Activated naive CD8-positive, alpha-beta T cell treated with anti-CD3 and anti-CD28 coated beads, Interleukin-2, amount 10 ng/mL, durations not matched to agents 7 days and 5 days (primary cell): ENCODE measurements around the gene SPINDOC. TPM values are rescaled to one million over a fixed set of nuclear protein-coding genes. Genes with fewer than 3 reads are reported as not detected.
"Not testable (repeated sequence)": the region's sequence is repeated elsewhere in the genome, so short reads cannot be mapped to it uniquely, and the experiment has no call there.

Source experiments
- ATAC-seq: fragments of 150-1000 bp; cut with Tn5 transposase; one replicate; pipeline ENCODE4 v1.10.0; 2021; ENCODE audit warnings: low read depth, moderate library complexity
- POLR2A ChIA-PET: fragments of 350-600 bp; sonication (Branson Sonifier 250); formaldehyde crosslinking; loops from one replicate; lab custom pipeline; 2021; ENCODE audit warnings: antibody characterized with exemption; lab: Charles Lee
- DNase-seq: peaks from one replicate; pipeline ENCODE4 v3.0.0; 2021
- H3K27ac Mint-ChIP-seq: one replicate; pipeline ENCODE4 v1.8.0; 2022; ENCODE audit warnings: mild to moderate bottlenecking, mixed read lengths
- H3K27me3 Mint-ChIP-seq: one replicate; pipeline ENCODE4 v1.8.0; 2022; ENCODE audit warnings: mild to moderate bottlenecking, moderate library complexity, mixed read lengths
- H3K36me3 Mint-ChIP-seq: one replicate; pipeline ENCODE4 v1.8.0; 2021; ENCODE audit warnings: mild to moderate bottlenecking, mixed read lengths
- H3K4me1 Mint-ChIP-seq: one replicate; pipeline ENCODE4 v1.8.0; 2021; ENCODE audit warnings: mixed read lengths
- H3K4me3 Mint-ChIP-seq: one replicate; pipeline ENCODE4 v1.8.0; 2022; ENCODE audit warnings: mild to moderate bottlenecking, moderate library complexity, mixed read lengths
- H3K9me3 Mint-ChIP-seq: one replicate; pipeline ENCODE4 v1.8.0; 2021; ENCODE audit warnings: mixed read lengths
- total RNA-seq, 2 experiments: library from RNA; stranded (reverse); gene quantifications; one replicate each; pipeline ENCODE4 v1.2.3, GENCODE V29; 2021

Gene SPINDOC
- total RNA-seq, 2 experiments from 2014 or later, result 35.1 to 35.2 TPM

DNA sequence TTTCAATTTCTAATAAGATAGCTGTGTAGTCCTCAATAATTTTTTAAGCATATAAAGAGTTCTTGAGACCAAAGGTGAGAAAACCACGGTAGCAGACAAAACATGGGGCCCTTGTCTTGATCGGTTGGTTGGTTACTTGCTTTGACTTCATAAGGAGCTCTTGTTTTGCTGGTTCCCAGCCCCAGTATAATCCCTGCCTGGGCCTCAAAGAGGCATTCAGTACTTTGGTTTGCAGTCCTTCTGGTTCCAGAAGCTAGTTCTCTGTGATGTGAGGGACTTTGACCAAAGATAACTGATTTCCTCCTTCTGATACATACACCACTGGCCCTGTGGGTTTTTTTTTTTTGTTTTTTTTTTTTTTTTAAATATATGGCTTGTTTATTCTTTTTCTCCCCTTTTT, 42.7 kb downstream of the SPINDOC start:
- Mint-ChIP-seq H3K9me3 (no peaks in the 10 kb centered on the region), H3K27ac (peak overlapping the region; percentile 72), H3K27me3 (no peaks in the 10 kb centered on the region), H3K36me3 (peaks cover 34% of the 10 kb centered on the region), H3K4me1 (peaks cover 41% of the 10 kb centered on the region), H3K4me3 (peak overlapping the region; percentile 49)
- ATAC-seq (peak; percentile 69), DNase-seq (no peak)
- POLR2A ChIA-PET, result interaction anchor here (0.7 to 1.8 kb wide), 5 partner anchors 10 to 293 kb away, joined by 3 to 6 read pairs (median 4); partner anchors contain the start of gene PLAAT2

GRCh38 chr11:63858628-63859550, 45.6 kb downstream of the SPINDOC start:
- H3K27me3 Mint-ChIP-seq, result no peaks in the 10 kb centered on the region
- DNase-seq, result no peak
- POLR2A ChIA-PET, result interaction anchor here (1.2 to 1.3 kb wide), 2 partner anchors 10 to 24 kb away, joined by 3 to 4 read pairs; no protein-coding TSS in a partner anchor
- peaks cover 34% of the 10 kb centered on the region for H3K4me1 Mint-ChIP-seq
- H3K27ac Mint-ChIP-seq, result no peak overlapping the region
- H3K4me3 Mint-ChIP-seq, result no peak overlapping the region
- peaks cover 25% of the 10 kb centered on the region for H3K36me3 Mint-ChIP-seq
- no peak for ATAC-seq
- no peaks in the 10 kb centered on the region for H3K9me3 Mint-ChIP-seq

- peak overlapping the region; percentile 84 for H3K27ac Mint-ChIP-seq
- H3K9me3 Mint-ChIP-seq, result no peaks in the 10 kb centered on the region
- DNase-seq, result no peak
- peaks cover 45% of the 10 kb centered on the region for H3K4me1 Mint-ChIP-seq
- no peaks in the 10 kb centered on the region for H3K27me3 Mint-ChIP-seq
- H3K4me3 Mint-ChIP-seq, result peak overlapping the region; percentile 2
- H3K36me3 Mint-ChIP-seq, result peaks cover 15% of the 10 kb centered on the region
- POLR2A ChIA-PET, result interaction anchor here (1.7 to 1.9 kb wide), 5 partner anchors 13 to 24 kb away, joined by 4 to 10 read pairs (median 6); partner anchors contain the start of gene MARK2
- peak; percentile 75 for ATAC-seq
Measured at GRCh38 chr11:63862923-63863322, 49.7 kb downstream of the SPINDOC start.

GRCh38 chr11:63863620-63864019, 50.4 kb downstream of the SPINDOC start:
- DNase-seq, H3K27me3 Mint-ChIP-seq, ATAC-seq, H3K4me3 Mint-ChIP-seq, H3K9me3 Mint-ChIP-seq: not testable (repeated sequence)
- POLR2A ChIA-PET, result interaction anchor here (1.7 to 1.9 kb wide), 4 partner anchors 13 to 24 kb away, joined by 4 to 10 read pairs (median 6); partner anchors contain the start of gene MARK2
- H3K27ac Mint-ChIP-seq, result peak overlapping the region; percentile 42
- H3K36me3 Mint-ChIP-seq, result peaks cover 19% of the 10 kb centered on the region
- H3K4me1 Mint-ChIP-seq, result peaks cover 51% of the 10 kb centered on the region

- Mint-ChIP-seq H3K4me3 (peak overlapping the region; percentile 69), H3K27me3 (no peaks in the 10 kb centered on the region), H3K27ac (peak overlapping the region; percentile 79), H3K36me3 (peaks cover 17% of the 10 kb centered on the region), H3K4me1 (peaks cover 68% of the 10 kb centered on the region), H3K9me3 (no peaks in the 10 kb centered on the region)
- DNase-seq (no peak), ATAC-seq (peak; percentile 65)
- POLR2A ChIA-PET, result interaction anchor here (0.7 to 1.8 kb wide), 5 partner anchors 9 to 321 kb away, joined by 3 to 5 read pairs (median 4); no protein-coding TSS in a partner anchor
Measured at GRCh38 chr11:63866211-63866610, 53.0 kb downstream of the SPINDOC start.

- Mint-ChIP-seq H3K27ac (no peak overlapping the region), H3K36me3 (peaks cover 17% of the 10 kb centered on the region), H3K9me3 (no peaks in the 10 kb centered on the region), H3K27me3 (no peaks in the 10 kb centered on the region), H3K4me1 (peaks cover 75% of the 10 kb centered on the region), H3K4me3 (no peak overlapping the region)
- DNase-seq, result no peak
- ATAC-seq, result no peak
- POLR2A ChIA-PET, result interaction anchor here (1.3 to 1.8 kb wide), 3 partner anchors 20 to 320 kb away, joined by 3 to 4 read pairs (median 4); no protein-coding TSS in a partner anchor
Measured at GRCh38 chr11:63867511-63867910, 54.3 kb downstream of the SPINDOC start.

GRCh38 chr11:63868399-63869064, 55.3 kb downstream of the SPINDOC start:
- Mint-ChIP-seq H3K27ac (peak overlapping the region; percentile 52), H3K27me3 (no peaks in the 10 kb centered on the region), H3K36me3 (peaks cover 16% of the 10 kb centered on the region), H3K4me1 (peaks cover 68% of the 10 kb centered on the region), H3K9me3 (no peaks in the 10 kb centered on the region), H3K4me3 (peak overlapping the region; percentile 28)
- ATAC-seq (no peak), DNase-seq (no peak)
- POLR2A ChIA-PET, result interaction anchor here (0.8 to 3.0 kb wide), 2 partner anchors 23 to 29 kb away, joined by 3 to 11 read pairs; partner anchors contain the start of gene MARK2

GRCh38 chr11:63869171-63869591, 55.9 kb downstream of the SPINDOC start:
- ATAC-seq, result no peak
- no peak for DNase-seq
- H3K27ac Mint-ChIP-seq, result peak overlapping the region; percentile 89
- peak overlapping the region; percentile 81 for H3K4me3 Mint-ChIP-seq
- no peaks in the 10 kb centered on the region for H3K9me3 Mint-ChIP-seq
- POLR2A ChIA-PET, result interaction anchor here (0.8 to 3.0 kb wide), 2 partner anchors 24 to 30 kb away, joined by 3 to 11 read pairs; partner anchors contain the start of gene MARK2
- peaks cover 16% of the 10 kb centered on the region for H3K36me3 Mint-ChIP-seq
- H3K27me3 Mint-ChIP-seq, result no peaks in the 10 kb centered on the region
- peaks cover 68% of the 10 kb centered on the region for H3K4me1 Mint-ChIP-seq

DNA sequence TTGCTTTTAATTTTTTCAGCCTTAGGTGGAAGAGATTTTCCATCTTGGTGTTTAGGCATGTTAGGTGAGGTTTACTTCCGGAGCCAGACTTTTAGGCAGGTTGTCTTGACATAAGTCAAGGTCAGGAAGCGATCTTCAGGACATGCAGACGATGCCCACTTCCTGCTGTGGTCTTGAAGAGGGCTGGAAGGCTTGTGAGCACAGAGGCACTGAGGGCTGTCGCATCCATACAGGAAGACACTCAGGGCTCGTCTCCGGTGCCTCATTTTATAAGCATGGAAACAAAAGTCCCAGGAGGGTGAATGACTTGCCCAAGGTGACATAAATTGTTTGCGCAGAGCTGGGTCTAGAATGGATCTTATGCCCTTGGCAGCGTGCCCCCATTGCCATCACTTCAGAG, 56.4 kb downstream of the SPINDOC start:
- DNase-seq, result peak; percentile 45
- Mint-ChIP-seq H3K36me3 (peaks cover 16% of the 10 kb centered on the region), H3K9me3 (no peaks in the 10 kb centered on the region), H3K4me1 (peaks cover 73% of the 10 kb centered on the region), H3K4me3 (peak overlapping the region; percentile 81), H3K27ac (peak overlapping the region; percentile 89), H3K27me3 (no peaks in the 10 kb centered on the region)
- POLR2A ChIA-PET, result interaction anchor here (1.0 to 3.0 kb wide), 2 partner anchors 28 to 30 kb away, joined by 3 to 11 read pairs; partner anchors contain the start of gene MARK2
- ATAC-seq, result peak; percentile 73

GRCh38 chr11:63870351-63871140, 57.3 kb downstream of the SPINDOC start:
- no peaks in the 10 kb centered on the region for H3K9me3 Mint-ChIP-seq
- ATAC-seq (no peak), DNase-seq (no peak)
- no peaks in the 10 kb centered on the region for H3K27me3 Mint-ChIP-seq
- peaks cover 19% of the 10 kb centered on the region for H3K36me3 Mint-ChIP-seq
- peak overlapping the region; percentile 89 for H3K27ac Mint-ChIP-seq
- POLR2A ChIA-PET, result interaction anchor here (1.0 to 3.0 kb wide), 2 partner anchors 29 to 31 kb away, joined by 3 to 11 read pairs; partner anchors contain the start of gene MARK2
- H3K4me3 Mint-ChIP-seq, result peak overlapping the region; percentile 81
- peaks cover 70% of the 10 kb centered on the region for H3K4me1 Mint-ChIP-seq

DNA sequence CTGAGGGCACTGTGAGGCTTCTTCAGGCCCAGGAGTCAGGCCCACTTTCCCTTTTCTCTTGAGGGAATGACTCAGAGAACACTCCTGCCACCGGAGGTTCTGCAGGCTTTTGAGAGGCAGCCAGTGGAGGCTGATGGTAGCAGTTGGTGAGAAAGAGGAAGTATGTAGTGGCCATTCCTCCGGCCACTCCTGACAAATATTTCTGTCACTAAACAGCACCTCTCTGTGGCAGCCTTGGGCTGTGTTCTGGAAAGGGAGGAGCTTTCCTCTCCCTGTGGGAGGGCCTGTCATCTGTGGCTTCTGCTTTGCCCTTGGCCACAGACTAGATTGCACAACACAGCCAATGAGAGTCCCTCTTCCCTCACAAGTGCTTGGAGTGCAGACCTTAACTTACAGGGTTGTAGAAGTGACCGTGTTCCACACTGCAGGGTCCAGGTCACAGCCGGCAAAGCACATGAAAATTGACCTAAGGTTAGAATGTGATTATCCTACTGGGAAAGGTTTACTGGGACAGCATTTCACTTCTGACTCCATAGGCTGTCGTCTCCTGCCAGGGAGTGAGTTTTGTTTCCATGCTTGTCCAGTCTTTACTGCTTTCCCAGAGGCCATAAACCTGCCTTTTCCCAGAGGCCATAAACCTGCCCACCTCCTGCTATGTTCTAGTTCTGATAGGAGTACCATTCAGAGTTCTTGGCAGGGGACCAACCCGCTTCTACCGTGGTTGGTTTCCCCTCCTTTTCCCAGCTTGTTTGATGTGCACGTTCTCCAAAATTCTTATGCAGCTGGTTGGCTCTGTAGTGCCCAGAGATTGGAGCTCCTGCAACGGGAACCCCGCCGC, 58.9 kb downstream of the SPINDOC start:
- Mint-ChIP-seq H3K27me3 (no peaks in the 10 kb centered on the region), H3K4me3 (peak overlapping the region; percentile 71), H3K36me3 (peaks cover 17% of the 10 kb centered on the region), H3K4me1 (peaks cover 54% of the 10 kb centered on the region), H3K27ac (peak overlapping the region; percentile 81), H3K9me3 (no peaks in the 10 kb centered on the region)
- ATAC-seq, result peak; percentile 89
- peak; percentile 45 for DNase-seq
- POLR2A ChIA-PET, result interaction anchor here (0.7 to 1.5 kb wide), 4 partner anchors 14 to 34 kb away, joined by 4 to 6 read pairs (median 6); partner anchors contain the start of gene MARK2
